GM19023 (cell line): ENCODE data around the gene FOXP4.

Source experiments
- ATAC-seq: cut with Tn5 transposase; IDR thresholded peaks from one replicate; pipeline ENCODE4 v1.9.1; 2021; ENCODE audit warnings: mild to moderate bottlenecking, moderate library complexity; ENCODE audit not compliant: unreplicated experiment

Gene FOXP4

GRCh38 chr6:41519745-41520699 is 26.2 kb upstream of the FOXP4 start:
- no peak for ATAC-seq

GRCh38 chr6:41522780-41523548 is 23.2 kb upstream of the FOXP4 start:
- ATAC-seq = no peak

GRCh38 chr6:41523915-41524633 is 22.1 kb upstream of the FOXP4 start:
- ATAC-seq = no peak

DNA sequence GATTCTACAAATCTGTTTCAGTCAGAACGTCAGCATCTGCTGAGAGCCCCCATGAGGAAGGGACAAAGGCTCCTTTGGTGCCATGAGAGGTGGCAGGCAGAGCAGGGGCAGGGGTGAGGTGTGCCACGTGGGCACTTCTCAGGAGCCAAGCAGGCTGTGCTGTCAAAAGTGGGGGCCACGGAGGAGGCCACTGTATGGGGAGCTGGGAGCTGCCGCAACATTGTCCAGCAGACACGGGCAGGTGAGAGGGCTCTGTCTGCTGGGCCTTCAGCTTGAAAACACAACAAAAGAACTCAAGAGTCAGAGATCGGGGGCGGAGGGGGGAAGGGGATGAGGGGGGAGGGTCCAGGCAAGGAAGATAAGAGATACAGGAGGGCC is 21.6 kb upstream of the FOXP4 start:
- ATAC-seq = no peak

- ATAC-seq = no peak
These were observed 18.3 kb upstream of the FOXP4 start for GRCh38 chr6:41527721-41528408.

DNA sequence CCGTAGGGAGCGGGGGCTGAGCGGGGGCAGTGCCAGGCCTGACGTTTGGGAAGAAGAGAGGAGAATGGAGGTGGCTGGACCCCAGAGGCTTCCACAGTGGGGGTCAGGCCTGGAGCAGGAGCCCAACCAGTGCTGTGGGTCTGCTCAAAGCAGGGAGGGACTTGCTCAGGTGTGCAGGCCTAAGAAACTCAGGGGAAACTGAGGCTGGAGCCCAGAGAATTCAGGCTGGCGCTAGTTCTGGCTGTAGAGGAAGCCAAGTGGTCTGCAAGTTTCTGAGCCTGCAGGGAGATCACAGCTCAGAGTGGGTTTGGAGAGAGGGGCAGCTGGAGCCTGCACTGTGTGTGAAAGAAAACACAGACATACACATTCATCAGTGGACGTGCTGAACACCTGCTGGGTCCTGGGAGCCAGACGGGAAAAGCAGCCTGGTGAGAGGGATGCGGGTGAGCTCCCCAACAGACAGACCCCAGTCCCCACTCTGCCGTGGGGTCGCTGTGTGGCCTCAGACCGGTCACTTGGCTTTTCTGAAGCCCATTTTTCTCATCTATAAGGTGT is 17.7 kb upstream of the FOXP4 start:
- ATAC-seq = no peak

GRCh38 chr6:41529049-41529448 is 17.1 kb upstream of the FOXP4 start:
- no peak for ATAC-seq

DNA sequence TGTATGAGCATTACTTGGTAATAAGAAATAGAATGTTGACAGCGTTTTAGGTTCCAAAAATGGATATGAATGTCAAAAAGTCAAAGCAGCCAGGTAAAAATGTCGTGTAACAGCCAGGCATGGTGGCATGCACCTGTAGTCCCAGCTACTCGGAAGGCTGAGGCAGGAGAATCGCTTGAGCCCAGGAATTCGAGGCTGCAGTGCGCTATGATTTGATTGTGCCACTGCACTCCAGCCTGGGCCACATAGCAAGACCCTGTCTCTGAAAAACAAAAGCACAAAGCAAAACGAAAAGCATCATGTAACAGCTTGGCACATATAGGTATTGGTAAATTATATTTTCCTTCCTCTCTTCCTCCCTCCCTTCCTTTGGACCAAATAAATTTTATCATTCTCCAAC is 16.2 kb upstream of the FOXP4 start:
- no peak for ATAC-seq

DNA sequence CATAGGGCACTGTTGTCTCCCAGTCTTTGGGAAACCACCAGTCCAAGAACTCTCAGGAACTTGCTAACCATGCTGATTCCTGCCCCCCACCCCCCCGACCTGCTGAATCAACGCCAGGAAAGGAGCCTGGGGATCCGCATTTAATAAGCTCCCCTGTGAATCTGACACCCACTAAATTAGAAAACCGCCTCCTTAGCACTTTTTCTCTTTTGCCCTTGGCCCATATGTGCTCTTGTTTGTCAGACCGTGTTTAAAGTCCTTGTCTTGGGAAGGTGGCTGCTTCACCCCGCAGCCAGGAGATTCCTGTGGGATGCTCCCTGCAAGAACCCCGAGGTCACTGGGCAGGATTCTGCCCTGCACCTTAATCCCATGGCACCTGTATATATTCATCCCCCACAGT is 15.7 kb upstream of the FOXP4 start:
- no peak for ATAC-seq

- no peak for ATAC-seq
These were observed 15.2 kb upstream of the FOXP4 start for GRCh38 chr6:41531016-41531415.

- ATAC-seq = peak; percentile 91
These were observed 14.3 kb upstream of the FOXP4 start for GRCh38 chr6:41531591-41532582.

DNA sequence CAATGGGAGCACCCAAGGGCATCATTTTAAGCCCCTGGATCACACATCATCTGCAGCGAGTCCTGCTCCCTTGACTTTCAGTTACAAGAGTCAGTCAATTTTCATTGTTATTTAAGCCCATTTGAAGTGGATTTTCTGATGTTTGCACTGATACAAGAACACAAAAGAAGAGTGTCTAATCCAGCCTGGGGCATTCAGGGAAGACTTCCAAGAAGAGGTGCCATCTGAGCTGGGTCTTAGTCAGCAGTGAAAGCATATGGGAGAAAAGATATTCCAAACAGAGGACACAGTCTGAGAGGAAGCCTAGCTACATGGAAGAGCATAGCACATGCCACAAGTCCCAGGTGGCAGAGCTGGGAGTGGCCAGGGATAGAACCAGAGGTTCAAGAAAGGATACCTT is 10.4 kb upstream of the FOXP4 start:
- ATAC-seq = no peak

DNA sequence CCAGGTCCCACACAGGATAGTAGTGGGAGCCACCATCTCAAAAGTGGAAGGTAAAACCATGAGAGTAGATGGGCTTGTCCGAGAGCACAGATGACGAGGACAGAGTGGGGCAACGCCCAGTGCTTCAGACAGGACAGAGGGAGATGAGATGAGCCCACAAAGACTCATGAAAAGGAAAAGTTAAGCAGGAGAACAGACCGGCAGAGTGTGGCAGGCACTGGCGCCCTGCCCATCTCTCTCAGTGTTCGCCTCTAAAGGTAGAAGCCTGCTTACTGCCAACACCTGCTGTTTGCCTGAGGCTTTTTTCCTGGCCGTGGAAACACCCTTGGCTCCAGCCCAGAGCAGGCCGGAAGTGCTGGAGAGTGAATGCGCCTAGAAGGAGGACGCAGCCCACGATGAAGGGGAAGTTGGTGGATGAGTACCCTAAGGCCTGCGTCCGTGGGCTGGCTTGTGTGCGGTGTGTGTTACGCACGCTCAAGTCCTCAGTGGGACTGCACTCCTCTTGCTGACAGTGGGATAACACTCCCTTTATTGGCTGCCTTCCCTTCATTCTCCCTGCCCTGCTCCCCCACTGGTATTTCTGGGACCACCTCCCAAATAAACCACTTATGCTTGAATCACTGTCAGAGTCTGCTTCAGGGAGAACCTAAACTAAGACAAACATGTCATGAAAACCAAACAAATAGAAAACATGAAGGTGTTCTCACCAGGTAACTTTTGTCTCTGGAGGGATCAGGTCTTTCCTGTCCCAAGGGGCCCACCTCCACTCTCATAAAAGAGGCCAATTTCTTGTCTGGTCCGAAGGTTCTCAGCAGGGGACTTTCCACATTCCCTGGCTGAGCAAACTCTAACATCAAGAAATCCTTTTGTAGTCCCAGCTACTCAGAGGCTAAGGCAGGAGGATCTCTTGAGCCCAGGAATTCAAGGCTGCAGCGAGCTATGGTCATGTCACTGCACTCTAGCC is 9.1 kb upstream of the FOXP4 start:
- ATAC-seq = no peak

GRCh38 chr6:41538556-41539182 is 7.5 kb upstream of the FOXP4 start:
- no peak for ATAC-seq

DNA sequence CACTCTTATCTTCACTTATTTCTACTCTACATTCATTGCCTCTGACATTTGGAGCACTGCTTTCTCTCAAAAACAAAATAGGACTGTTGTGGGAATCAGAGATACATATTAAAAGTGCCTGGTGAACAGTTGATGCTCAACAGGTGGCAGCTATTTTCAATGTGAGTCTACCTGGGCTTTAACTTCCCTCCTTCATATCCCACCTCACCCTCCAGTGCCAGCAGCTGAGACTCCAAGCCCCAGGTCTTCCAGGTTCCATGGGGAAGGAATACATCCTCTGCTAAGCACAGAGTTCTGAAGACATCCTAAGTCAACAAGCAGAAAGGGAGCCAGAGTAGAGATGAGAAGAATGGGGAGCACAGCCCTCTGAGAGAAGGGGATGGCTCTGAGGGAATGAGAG is 7.0 kb upstream of the FOXP4 start:
- ATAC-seq = no peak

DNA sequence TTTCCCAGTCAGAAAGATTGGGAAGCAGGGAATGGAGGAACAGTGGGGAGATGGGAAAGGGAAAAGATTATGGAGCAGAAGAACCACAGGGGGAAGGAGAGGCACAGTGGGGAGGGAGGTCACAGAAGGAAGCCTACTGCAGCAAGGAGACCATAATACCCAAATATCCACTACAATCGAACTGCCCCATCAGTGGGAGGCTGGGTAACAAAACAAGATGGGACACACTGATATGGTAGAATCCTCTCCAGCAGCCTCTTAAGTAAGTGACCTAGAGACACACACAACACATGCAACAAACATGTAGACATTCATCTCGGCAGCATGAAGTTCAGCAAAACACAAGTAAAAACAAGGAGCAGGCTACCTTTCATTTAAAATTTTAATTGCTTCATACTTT is 4.8 kb upstream of the FOXP4 start:
- no peak for ATAC-seq

- ATAC-seq = no peak
These were observed 3.1 kb upstream of the FOXP4 start for GRCh38 chr6:41543087-41543486.

DNA sequence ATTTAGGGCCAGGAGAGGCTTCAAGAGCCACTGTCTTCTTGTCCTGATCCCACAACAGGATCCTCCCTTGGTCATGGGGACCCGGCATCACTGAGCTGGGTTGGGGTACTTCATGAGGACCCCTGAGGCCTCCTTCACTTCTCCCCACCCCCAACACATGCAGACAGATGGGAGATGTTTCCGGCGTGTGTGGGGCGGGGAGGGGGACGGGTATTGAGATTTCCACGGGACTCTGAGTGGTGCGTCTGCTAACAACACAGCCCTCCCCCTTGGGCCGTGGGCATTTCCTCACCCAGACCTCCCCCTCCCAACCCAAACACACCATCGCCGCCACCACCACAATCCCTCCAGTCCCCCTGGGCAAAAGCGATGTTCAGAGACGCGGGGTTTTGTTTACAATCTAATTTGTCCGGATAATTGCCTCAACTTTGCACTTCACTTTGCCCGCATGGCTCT is 906 bp upstream of the FOXP4 start:
- ATAC-seq = no peak
